SK-N-MC (cell line): ENCODE results near the gene CTNNA3.

Source experiments
- EZH2 ChIP-seq: fragments of 200-600 bp; sonication (generic); IDR thresholded peaks from one replicate; pipeline ENCODE4 v1.6.1; 2017; ENCODE audit warnings: antibody characterized with exemption
- FOXP2 ChIP-seq: optimal IDR thresholded peaks from 2 replicates; pipeline ENCODE3; 2011; ENCODE audit warnings: mild to moderate bottlenecking, moderate library complexity; ENCODE audit not compliant: insufficient read depth; ENCODE audit errors: extremely low read length, control extremely low read depth
- POLR2AphosphoS5 ChIP-seq: IDR thresholded peaks from 2 replicates; pipeline ENCODE4 v1.6.1; 2012; ENCODE audit warnings: mild to moderate bottlenecking, low read depth, low read length, borderline replicate concordance

DNA sequence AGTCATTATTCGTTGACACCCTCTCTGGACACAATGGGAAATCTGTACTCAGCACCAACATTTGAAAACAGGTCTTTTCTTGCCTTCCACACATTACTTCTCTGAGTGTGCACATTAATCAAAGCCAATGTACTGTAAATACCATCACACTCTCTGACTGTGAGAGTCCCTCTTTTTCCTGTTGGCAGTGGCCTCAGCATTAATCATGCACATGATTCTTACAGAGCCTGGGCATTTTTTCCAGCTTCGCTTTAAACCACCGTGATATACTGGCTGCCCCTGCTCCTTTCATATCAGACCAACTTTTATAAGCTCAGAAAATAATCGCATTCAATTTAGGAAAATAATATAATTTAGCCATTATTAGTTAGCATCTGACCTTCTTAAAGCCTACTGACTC, 1689.6 kb downstream of the CTNNA3 start:
- TF ChIP-seq EZH2 (no peak), POLR2AphosphoS5 (no peak), FOXP2 (no peak)
